HG03108 (cell line): ENCODE data around the gene RPTOR.

ENCODE experiments used
- ATAC-seq: cut with Tn5 transposase; IDR thresholded peaks from one replicate; pipeline ENCODE4 v1.9.1; 2021; ENCODE audit warnings: moderate library complexity; ENCODE audit not compliant: unreplicated experiment

RPTOR gene

DNA sequence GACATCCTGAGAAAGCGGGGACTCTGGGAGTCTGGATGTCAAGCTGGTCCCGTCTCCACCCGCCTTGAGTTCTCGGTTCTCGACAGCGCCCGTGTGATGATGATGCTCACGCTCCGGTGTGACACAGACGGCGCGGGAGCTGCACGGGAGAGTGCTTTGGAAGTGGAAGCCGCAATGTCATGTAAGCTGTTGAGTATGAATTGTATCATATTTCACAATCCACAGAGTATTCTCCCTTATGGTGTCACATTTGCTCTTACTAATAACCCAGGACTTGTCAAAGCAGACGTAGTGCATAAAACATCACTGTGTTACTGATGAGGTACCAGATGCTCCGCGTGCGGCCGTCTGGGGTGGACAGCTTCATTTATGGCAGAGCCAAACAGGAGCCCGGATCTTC lies 229.5 kb downstream of the RPTOR start:
- ATAC-seq: no peak

DNA sequence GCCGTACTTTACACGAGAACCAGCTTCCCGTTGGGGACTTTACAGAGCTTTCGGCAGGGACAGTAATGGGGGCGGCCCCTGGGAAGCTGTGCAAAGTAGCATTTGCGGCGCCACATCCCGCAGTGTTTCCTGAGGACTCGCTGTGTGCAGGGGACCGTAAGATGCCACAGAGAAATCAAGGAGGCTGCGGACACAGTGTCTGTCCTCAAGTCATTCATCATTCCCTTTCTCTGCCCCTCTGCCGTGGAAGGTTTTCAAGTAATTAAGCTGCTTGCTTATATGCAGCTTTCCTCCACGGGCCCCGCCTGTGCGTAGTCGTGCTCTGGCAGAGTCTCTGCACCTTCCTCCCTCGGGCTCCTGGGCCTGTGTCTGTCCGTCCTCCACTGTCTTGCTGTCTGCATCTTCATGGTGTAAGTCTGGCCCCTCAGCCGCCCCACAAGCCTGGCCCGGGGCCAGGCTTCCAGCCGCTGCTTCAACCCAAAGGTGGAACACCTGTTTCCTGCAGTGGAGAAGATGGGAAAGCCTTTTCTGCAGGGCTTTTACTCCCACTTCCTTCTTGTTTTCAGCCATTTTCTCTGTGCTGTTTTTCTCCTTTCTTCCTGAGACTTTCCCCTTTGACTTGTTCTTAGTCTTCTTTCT lies 230.1 kb downstream of the RPTOR start:
- ATAC-seq: no peak

DNA sequence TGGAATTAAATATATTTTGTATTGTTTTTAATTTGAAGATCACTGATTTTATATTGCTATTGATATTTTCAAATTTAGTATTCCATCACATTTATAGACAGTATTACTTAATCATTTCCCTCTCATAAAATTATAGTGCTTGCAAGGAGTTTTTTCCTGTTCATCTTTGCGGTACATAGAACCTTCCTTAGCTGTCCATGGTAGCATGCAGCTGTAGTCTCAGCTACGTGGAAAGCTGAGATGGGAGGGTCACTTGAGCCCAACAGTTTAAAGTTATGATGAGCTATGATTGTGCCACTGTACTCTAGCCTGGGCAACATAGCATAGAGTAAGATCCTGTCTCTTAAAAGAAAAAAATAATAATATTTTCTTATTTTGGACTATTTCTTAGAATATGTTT lies 231.2 kb downstream of the RPTOR start:
- no peak for ATAC-seq

DNA sequence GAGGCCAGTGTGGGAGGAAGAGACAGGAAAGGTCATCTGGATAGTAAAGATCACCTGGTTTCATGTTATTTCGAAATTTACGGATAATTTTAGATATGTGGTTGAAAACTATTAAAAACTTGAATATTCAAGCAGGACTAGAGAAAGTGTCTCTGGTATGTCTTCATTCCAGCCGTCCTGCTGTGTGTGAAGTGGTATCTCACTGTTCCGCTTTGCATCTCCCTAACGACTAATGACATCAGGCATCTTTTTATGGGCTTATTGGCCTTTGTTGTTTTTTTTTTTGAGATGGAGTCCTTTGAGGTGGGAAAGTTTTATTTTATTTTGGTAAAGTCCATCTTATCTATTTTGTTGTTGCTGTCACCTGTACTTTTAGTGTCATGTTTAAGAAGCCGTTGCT lies 232.6 kb downstream of the RPTOR start:
- no peak for ATAC-seq

DNA sequence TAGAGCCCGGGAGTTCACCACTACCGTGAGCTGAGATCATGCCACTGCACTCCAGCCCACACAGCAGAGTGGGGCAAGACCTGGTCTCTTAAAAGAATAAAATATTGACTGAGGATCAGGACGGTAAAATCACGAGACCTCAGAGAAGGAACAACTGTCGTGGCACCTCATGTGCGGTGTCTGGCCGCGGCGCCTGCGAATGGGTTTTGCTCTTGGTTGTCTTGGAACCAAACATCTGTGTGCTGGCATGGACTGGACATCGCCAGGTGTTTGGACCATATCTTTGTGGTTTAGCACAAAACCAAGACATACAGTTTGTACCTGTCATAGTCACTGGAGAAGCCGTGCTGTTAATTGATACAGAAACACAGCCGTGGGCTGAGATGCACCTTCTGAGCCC lies 234.1 kb downstream of the RPTOR start:
- ATAC-seq: no peak

DNA sequence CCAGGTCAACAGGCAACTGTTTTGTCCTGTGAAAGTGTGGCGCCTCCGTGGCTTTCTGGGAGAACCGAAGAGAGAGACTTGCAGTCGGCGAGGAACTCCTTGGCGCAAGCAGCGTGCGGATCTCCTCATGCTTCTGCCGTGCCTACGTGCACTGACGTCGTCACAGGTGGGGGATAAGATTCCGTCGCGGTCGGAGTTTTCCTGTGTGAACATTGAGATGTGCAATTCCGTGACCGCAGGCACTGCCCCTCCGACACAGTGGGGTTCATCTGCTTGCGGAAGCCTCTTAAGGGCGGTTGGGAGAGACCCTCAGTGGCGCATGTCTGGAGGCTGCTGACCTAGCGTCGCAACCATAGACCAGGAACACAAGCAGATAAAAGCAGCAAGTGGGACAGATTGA lies 234.7 kb downstream of the RPTOR start:
- no peak for ATAC-seq

DNA sequence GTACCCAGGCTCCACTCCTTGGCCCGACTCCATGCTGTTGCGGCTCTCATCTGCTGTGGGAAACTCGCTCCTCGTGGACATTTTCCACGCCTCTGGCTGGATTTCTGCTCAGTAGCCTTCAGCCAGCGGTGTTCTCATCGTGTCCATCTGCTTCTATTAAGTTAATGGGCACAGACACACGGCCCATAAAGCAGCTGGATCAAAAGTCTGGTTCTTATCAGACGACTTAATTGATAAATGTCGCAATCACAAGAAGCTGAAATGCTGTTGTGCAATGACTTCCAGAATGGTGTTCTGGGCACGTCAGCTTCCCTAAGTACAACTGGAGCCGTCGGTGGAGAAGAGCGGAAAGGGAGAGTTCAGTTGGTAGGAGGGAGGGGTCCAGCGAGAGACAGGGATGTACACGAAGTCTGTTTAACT lies 235.3 kb downstream of the RPTOR start:
- no peak for ATAC-seq

DNA sequence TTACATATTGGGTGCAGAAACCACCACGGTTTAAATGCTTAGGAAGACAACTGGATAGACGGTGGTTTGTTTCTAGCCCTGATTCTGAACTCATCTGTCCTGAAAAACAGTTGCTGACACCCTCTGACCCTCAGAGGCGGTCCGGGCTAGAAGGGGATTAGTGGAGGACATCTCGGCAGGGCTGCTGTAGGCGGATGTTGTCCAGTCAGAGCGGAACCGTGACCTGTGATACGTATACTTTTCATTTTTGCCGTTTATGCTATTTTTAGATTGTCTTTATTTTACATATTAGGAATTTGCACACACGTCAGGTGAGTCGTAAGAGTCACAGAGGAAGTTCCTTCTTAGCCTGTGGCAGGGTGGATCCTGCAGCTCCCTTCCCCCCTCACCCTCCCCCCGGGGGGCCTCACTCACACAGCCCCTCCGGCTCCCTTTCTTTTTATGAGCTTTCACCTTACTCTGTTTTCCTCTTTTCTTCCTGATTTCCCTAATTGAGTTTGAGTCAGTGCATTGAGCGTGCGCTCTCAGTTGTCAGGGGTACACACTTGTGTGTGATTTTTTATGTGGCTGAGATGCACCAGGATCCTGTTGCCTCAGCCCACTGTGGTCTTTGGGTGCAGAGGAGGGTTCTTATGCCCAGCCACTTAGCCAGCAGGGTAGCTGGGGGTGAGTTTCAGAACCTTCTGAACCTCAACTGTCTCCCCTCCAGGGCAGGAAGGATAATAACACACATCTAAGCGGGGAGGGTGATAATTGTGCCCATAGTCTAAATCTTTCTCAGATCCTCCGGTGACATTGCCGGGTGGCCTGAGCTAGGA lies 236.0 kb downstream of the RPTOR start:
- peak; percentile 57 for ATAC-seq

DNA sequence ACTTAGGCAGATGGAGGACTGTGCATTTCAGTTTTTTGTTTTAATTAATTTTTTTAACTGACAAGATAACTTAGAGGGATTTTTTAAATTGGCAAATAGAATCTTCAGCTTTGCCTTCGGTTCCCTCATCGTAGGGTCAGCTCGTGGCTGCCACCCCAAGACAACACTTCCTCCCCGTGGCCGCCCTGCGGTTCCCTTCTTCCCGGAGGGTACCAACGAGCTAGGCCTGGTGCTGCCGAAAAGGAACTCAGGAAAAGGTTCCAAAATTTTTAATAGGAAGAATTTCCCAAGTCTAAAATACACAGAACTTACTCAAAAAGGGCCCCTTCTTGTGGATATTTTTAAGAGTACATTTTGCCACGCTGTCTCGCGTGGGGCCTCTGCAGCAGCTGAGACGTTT lies 236.6 kb downstream of the RPTOR start:
- ATAC-seq: no peak

DNA sequence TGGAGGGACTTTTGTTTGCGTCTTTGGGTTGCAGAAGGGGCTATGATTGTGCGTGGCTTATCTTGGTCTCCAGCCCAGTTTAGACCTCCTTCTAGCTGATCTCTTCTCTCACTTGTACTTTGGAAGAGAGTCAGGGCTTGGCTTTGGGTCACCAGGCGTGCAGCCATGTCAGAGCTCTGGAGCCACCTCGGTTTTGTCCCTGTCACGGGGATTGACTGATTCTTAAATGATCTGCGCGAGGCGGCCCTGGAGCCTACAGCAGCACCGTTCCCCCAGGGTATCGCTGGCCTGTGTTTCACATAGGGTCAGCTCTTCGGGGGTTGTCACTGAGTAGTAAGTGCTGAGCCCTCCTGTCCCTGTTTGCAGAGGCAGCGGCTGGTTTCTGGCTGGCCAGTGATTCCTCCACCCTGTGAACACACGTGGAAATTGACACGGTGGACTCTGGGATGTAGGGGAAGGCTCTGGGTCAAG lies 237.2 kb downstream of the RPTOR start:
- no peak for ATAC-seq

DNA sequence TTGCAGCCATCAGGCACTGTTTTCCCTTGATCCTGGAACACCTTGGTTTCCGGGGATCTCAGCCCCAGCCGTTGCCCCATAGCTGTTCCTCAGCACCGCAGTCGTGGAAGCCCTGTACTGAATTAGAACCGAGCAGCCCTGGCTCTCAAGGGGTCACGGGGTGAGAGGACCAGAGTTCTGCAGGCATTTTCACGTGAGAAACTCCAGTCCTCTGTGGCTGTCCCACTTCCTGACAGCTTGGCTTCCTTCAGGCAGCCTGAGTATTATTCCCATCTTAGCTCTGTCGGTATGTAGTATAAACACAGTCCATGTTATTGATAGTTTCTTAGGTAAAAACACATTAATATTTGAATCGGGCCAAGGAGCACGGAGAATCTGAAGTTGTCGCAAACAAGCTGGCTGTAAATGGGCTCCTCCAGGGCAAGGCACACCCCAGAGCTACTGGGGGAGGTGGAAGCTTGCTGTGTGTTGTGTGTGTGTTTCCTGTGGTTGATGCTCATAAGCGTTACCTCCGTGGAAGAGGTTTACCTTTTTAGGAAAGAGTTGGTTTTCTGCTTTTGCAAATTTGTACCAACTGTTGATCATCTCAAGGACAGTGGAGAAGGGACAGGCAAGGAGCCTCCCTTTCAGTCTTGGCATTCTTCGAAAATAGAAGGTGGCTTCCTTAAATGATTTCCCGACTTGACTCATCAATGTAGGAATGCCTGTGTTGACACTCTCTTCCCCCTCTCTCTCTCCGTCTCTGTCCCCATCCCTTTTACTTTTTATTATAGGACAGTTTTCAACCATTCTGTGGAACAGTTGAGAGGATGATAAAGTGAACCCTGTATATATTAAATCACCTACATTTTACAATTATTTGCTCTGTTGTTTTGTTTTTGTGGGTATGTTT lies 238.1 kb downstream of the RPTOR start:
- ATAC-seq: no peak

DNA sequence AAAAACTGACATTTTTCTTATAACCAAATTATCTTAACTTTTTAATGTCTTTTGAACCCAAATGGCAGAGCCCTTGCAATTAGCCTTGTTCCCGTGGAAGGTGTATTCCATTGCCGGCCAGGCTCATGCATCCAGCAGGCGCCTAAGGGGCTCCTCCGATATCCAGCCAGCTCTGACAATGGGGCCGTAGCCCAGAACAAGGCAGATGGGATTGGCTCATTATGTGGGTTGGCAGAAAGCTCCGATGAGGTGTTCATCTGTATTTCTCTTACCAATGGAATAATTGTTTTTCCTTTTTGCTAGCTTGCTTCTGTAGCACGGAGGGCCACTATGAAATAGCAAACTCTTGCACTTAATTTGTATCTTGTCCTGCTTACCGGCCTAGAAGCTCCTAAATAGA lies 238.8 kb downstream of the RPTOR start:
- ATAC-seq: no peak

DNA sequence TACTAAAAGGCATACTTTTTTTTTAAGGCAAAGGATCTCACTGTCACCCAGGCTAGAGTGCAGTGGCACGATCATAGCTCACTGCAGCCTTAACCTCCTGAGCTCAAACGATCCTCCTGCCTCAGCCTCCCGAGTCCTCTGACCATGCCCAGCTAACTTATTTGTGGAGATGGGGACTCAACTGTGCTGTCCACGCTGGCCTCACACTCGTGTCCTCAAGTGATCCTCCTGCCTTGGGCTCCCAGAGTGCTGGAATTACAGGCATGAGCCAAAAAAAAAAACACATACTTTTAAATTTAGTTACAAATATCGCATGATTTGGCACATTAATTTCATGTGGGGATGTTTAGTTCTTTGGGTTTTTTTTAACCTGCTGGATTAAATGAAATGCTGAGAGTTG lies 239.3 kb downstream of the RPTOR start:
- no peak for ATAC-seq

DNA sequence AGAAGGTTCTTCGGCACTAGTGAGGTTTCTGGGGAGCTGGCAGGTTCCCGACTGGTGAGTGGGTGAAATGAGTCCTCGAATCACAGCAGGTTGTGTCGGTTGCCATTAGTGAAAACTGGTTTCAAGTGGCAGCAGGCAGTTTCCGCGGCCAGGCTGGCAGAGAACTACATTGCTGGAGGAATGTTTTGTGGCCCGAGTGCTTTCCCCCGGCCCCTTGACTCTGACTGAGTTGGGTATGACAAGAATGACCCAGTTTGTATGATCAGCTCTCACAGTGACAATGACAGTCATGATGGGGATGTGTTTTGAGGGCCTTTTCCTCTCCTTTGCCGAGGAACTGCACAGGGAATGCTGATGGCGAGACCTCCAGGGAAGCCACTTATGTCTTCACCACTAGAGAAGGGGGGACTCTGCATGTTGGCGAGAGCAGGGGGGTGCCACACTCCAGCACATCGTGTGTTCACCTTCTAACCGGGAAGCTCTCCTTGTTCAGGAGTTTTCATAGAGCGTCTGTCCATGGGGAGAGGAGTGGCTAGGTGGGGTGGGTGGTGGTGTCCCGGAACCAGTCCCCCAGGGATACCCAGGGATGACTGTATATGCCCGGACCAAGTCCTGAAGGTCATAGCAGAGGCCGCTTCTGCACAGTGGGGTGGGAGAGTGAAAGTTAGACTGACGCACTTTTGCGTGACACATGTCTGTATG lies 241.0 kb downstream of the RPTOR start:
- no peak for ATAC-seq

DNA sequence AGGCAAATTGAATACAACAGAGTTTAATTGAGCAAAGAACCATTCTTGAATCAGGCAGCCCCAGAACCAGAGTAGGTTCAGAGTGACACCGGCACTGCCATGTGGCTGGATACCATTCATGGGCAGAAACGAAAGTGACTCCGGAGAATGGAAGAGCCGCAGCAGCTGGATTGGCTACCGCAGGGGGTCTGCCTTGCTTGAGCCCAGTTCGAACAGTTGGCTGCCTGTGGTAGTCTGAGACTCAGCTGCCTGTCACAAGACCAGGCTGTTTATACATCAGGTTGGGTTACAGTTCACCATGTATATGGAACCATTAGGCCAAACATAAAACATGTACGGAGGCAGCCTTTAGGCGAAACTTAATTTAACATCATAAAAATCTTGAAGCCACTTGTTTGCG lies 241.8 kb downstream of the RPTOR start:
- no peak for ATAC-seq

DNA sequence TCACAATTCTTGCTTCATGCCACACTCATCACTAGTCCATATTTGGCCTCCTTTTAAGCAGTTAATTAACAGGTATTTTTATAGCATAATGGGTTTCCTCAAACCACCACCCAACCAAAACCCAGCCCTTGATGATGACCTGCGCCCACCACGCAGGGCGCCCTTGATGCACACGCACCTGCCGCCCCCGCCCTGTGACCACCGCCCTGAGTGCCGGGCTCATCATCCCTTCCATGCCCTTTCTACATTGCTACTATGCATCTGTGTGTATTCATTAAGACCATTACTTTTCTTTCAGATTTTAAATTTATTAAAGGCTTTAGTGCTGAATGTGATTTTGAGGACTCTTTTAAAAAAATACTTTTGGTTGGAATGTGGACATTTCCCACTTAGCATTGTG lies 242.2 kb downstream of the RPTOR start:
- no peak for ATAC-seq

DNA sequence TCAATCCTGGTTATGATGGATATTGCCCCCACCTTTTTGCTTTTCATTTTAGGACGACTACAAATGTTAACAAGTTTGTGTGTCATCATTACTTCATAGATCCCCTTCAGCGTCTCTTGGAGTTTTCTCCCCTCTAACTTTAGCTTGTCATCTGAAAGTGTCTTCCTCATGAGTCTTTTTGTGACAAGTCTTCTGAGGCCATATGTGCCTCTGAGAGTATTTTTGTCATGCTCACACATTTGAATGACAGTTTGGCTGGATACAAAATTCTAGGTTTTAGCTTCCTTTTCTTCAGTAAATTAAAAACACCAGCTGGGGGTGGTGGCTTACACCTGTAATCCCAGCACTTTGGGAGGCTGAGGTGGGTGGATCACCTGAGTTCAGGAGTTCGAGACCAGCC lies 243.2 kb downstream of the RPTOR start:
- no peak for ATAC-seq

DNA sequence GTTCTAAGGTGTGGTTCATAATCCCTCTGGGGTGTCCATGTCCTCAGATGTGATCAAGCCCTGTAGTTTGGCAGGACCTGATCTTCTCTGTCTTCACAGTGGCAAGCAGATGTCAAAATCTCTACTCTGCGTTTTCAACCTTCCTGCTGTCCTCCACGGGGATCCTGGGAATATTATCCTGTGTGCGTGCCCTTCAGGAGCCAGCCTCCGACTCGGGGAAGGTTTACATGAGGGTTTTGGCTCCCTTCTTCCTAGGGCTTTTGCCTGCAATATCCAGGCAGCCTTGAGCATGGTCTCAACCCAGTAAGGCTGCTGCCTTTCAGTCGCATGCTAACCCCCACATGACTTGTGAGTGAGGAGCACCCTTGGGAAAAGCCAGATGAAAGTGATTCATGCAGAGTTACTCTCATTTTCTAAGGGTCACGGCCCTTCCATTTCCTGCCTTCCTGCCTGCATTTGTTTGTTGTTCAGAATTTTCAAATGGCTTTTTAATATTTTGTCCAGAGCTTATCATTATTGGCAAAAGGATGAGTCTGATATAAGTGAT lies 244.8 kb downstream of the RPTOR start:
- no peak for ATAC-seq

DNA sequence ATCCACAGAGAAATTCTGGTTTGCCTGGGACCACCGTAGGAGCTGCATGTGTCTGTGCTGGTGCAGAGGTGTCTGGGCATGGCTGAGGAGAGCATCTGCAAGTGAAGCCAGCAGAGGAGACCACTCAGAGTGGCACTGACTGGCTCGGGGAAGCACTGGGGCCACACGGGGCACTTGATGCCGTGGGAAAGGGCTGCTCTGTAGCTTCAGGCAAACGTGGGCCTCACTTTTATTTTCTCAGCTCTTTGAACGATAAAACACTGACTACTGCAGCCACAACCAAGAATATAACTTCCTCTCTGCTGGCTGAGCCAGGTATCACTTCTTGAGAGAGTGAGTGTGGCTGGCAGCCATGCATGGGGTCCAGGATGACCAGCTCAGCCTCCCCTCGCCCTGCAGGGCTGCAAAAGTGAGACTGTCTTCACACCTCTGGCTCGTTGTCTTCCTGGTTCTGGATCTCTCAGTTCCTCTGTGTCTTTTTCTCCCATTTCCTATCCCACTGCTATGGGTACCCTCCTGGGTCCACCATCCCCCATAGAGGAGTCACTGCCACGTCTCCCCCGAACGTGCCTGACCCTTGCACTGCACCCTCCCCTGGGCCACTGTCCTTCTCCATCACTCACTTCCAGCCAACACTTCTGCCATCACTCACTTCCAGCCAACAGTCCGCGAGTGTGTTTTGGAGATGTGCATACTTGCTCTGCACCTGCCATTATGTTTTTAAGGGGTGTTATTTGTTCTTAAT lies 245.6 kb downstream of the RPTOR start:
- peak; percentile 53 for ATAC-seq
